NCI-H128 (cell line): ENCODE data around the gene NDUFV1.
"Not testable (repeated sequence)": the region's sequence is repeated elsewhere in the genome, so short reads cannot be mapped to it uniquely, and the experiment has no call there.

Experiments used
- DNase-seq: peaks from one replicate; lab custom pipeline; 2025; ENCODE audit not compliant: unreplicated experiment; lab: John Stamatoyannopoulos, UW

Gene NDUFV1

GRCh38 chr11:67606492-67607295 lies at the start of gene NDUFV1:
NDUFV1 (plus strand) TSS chr11:67606936; CDS start chr11:67607005, 69 bp downstream.
- DNase-seq = peak; percentile 92

GRCh38 chr11:67558084-67558772 lies 48.5 kb upstream of the NDUFV1 start:
- DNase-seq = no peak

GRCh38 chr11:67561971-67562619 lies 44.6 kb upstream of the NDUFV1 start:
- DNase-seq = no peak

GRCh38 chr11:67562963-67563704 lies 43.6 kb upstream of the NDUFV1 start:
- DNase-seq = no peak

- DNase-seq = not testable (repeated sequence)
These were observed 43.0 kb upstream of the NDUFV1 start for GRCh38 chr11:67563705-67564114.

- no peak for DNase-seq
These were observed 42.5 kb upstream of the NDUFV1 start for GRCh38 chr11:67564230-67564629.

- DNase-seq = no peak
These were observed 35.3 kb upstream of the NDUFV1 start for GRCh38 chr11:67571443-67571842.

- DNase-seq = no peak
These were observed 34.4 kb upstream of the NDUFV1 start for GRCh38 chr11:67572305-67572704.

- DNase-seq = peak; percentile 28
These were observed 33.9 kb upstream of the NDUFV1 start for GRCh38 chr11:67572747-67573419.

GRCh38 chr11:67574938-67575337 lies 31.8 kb upstream of the NDUFV1 start:
- no peak for DNase-seq

- no peak for DNase-seq
These were observed 29.8 kb upstream of the NDUFV1 start for GRCh38 chr11:67576735-67577475.

- DNase-seq = no peak
These were observed 28.8 kb upstream of the NDUFV1 start for GRCh38 chr11:67577951-67578350.

GRCh38 chr11:67581469-67581868 lies 25.3 kb upstream of the NDUFV1 start:
- DNase-seq = no peak

- DNase-seq = no peak
These were observed 24.7 kb upstream of the NDUFV1 start for GRCh38 chr11:67582011-67582410.

- peak; percentile 55 for DNase-seq
These were observed 23.2 kb upstream of the NDUFV1 start, which contains the start of gene GSTP1 for GRCh38 chr11:67583247-67584204. GSTP1 (plus strand) TSS chr11:67583812; CDS start chr11:67583844, 32 bp downstream.

GRCh38 chr11:67584205-67584880 lies 22.4 kb upstream of the NDUFV1 start:
- DNase-seq = no peak

GRCh38 chr11:67584881-67585873 lies 21.6 kb upstream of the NDUFV1 start:
- no peak for DNase-seq
